H1 (cell line): Measurements from ENCODE around the gene ATM. TPM values are rescaled to one million over a fixed set of nuclear protein-coding genes. Genes with fewer than 3 reads are reported as not detected.

Source experiments
- CTCF ChIA-PET: fragments of 300-600 bp; sonication (Branson Sonifier 250); formaldehyde crosslinking; loops from one replicate; lab custom pipeline; 2021; ENCODE audit not compliant: partially characterized antibody; lab: Charles Lee
- POLR2A ChIA-PET: fragments of 300-600 bp; sonication (Branson Sonifier 250); formaldehyde crosslinking; loops from one replicate; lab custom pipeline; 2021; ENCODE audit warnings: inconsistent platforms; ENCODE audit not compliant: partially characterized antibody; lab: Charles Lee
- DNase-seq, 2 experiments: peaks; one replicate each; pipeline versions ENCODE4 v3.0.0 to v3.0.0-alpha.2; 2010 to 2022; ENCODE audit warnings: low spot score in 2 of 2, low read depth in 1 of 2, mixed read lengths in 1 of 2
- FAIRE-seq: peaks from 2 replicates; lab custom pipeline; 2011; peaks lifted over from hg19 to GRCh38; lab: Jason Lieb, UNC
- H2AFZ ChIP-seq: 2 replicates; pipeline ENCODE4 v1.8.1; 2012; ENCODE audit warnings: low read length, inconsistent platforms
- H2AK5ac ChIP-seq: 2 replicates; pipeline ENCODE4 v1.6.1; 2013; ENCODE audit warnings: low read depth, low read length
- H2BK120ac ChIP-seq: replicated peaks from 2 replicates; pipeline ENCODE3; 2013; ENCODE audit warnings: low read depth, low read length, inconsistent platforms
- H2BK12ac ChIP-seq: 2 replicates; pipeline ENCODE4 v1.6.1; 2013; ENCODE audit warnings: low read depth, low read length
- H2BK15ac ChIP-seq: 2 replicates; pipeline ENCODE4 v1.6.1; 2013; ENCODE audit warnings: low read length
- H2BK20ac ChIP-seq: 2 replicates; pipeline ENCODE4 v1.6.1; 2013; ENCODE audit warnings: low read length
- H2BK5ac ChIP-seq: 2 replicates; pipeline ENCODE4 v1.6.1; 2013; ENCODE audit warnings: low read depth, low read length
- H3K14ac ChIP-seq: 2 replicates; pipeline ENCODE4 v1.6.1; 2013; ENCODE audit warnings: inconsistent platforms; ENCODE audit not compliant: insufficient read length
- H3K18ac ChIP-seq: 2 replicates; pipeline ENCODE4 v1.6.1; 2013; ENCODE audit warnings: low read length; ENCODE audit errors: extremely low read depth
- H3K23ac ChIP-seq: 2 replicates; pipeline ENCODE4 v1.6.1; 2013; ENCODE audit warnings: inconsistent platforms; ENCODE audit not compliant: insufficient read length
- H3K23me2 ChIP-seq: 2 replicates; pipeline ENCODE4 v1.6.1; 2013; ENCODE audit warnings: low read depth, low read length
- H3K27ac ChIP-seq: 2 replicates; pipeline ENCODE4 v1.6.1; 2011; ENCODE audit warnings: low read depth, low read length, inconsistent platforms
- H3K27me3 ChIP-seq, 4 experiments: replicated peaks in 1 of 4; 1 replicate in 1 of 4; 2 replicates in 3 of 4; pipeline versions ENCODE4 v1.6.1 to v1.8.1; 2011 to 2013; ENCODE audit warnings: low read length in 3 of 4, mild to moderate bottlenecking in 3 of 4, inconsistent platforms in 2 of 4, mixed read lengths in 2 of 4, moderate library complexity in 1 of 4; ENCODE audit not compliant: control insufficient read depth in 3 of 4, insufficient read depth in 3 of 4; ENCODE audit errors: extremely low read depth in 1 of 4
- H3K36me3 ChIP-seq, 4 experiments: 2 replicates each; pipeline versions ENCODE4 v1.6.1 to v1.8.1; 2011 to 2013; ENCODE audit warnings: mild to moderate bottlenecking in 4 of 4, low read length in 3 of 4, moderate library complexity in 2 of 4, control low read depth in 1 of 4, inconsistent platforms in 1 of 4; ENCODE audit not compliant: insufficient read depth in 4 of 4, control insufficient read depth in 2 of 4
- H3K4ac ChIP-seq: replicated peaks from 2 replicates; pipeline ENCODE3; 2013; ENCODE audit warnings: low read length, low read depth, mixed read lengths, inconsistent platforms; ENCODE audit not compliant: insufficient read length
- H3K4me1 ChIP-seq, 4 experiments: replicated peaks in 1 of 4; 1 replicate in 1 of 4; 2 replicates in 3 of 4; pipeline versions ENCODE4 v1.6.1 to v1.8.1; 2011 to 2013; ENCODE audit warnings: low read length in 3 of 4, inconsistent platforms in 2 of 4, mixed read lengths in 1 of 4; ENCODE audit not compliant: insufficient read depth in 4 of 4, control insufficient read depth in 3 of 4
- H3K4me2 ChIP-seq, 2 experiments: 2 replicates each; pipeline versions ENCODE4 v1.6.1 to v1.8.1; 2011 to 2013; ENCODE audit warnings: low read depth in 2 of 2, low read length in 2 of 2, control low read depth in 1 of 2, inconsistent platforms in 1 of 2, mild to moderate bottlenecking in 1 of 2; ENCODE audit not compliant: insufficient read depth in 1 of 2
- H3K4me3 ChIP-seq, 4 experiments: fragments of 200-600, 300-600 bp in 1 of 4; sonication (generic), shearing (Covaris generic), sonication (Bioruptor Twin) in 1 of 4; 2 replicates each; pipeline versions ENCODE4 v1.5.1 to v1.8.1; 2011 to 2016; ENCODE audit warnings: low read length in 4 of 4, low read depth in 3 of 4, control low read depth in 2 of 4, inconsistent platforms in 2 of 4, mild to moderate bottlenecking in 2 of 4, mixed read lengths in 1 of 4, moderate library complexity in 1 of 4; ENCODE audit not compliant: insufficient read depth in 2 of 4; ENCODE audit errors: extremely low read depth in 1 of 4
- H3K56ac ChIP-seq: replicated peaks from 2 replicates; pipeline ENCODE3; 2013; ENCODE audit warnings: low read depth, mild to moderate bottlenecking, mixed read lengths, low read length, inconsistent platforms; ENCODE audit not compliant: insufficient read length
- H3K79me1 ChIP-seq: 2 replicates; pipeline ENCODE4 v1.6.1; 2013; ENCODE audit warnings: low read depth, low read length, control low read depth
- H3K79me2 ChIP-seq, 2 experiments: 2 replicates each; pipeline versions ENCODE4 v1.6.1 to v1.8.1; 2012 to 2013; ENCODE audit warnings: low read length in 2 of 2, mild to moderate bottlenecking in 2 of 2, inconsistent platforms in 1 of 2; ENCODE audit not compliant: insufficient read depth in 2 of 2, control insufficient read depth in 1 of 2
- H3K9ac ChIP-seq, 4 experiments: replicated peaks in 1 of 4; 1 replicate in 1 of 4; 2 replicates in 3 of 4; pipeline versions ENCODE4 v1.6.1 to v1.8.1; 2011 to 2013; ENCODE audit warnings: low read depth in 3 of 4, low read length in 3 of 4, control low read depth in 2 of 4, mild to moderate bottlenecking in 2 of 4, moderate library complexity in 2 of 4, inconsistent platforms in 1 of 4; ENCODE audit errors: extremely low read depth in 1 of 4
- H3K9me3 ChIP-seq, 2 experiments: 2 replicates each; pipeline versions ENCODE4 v1.6.1 to v1.8.1; 2012 to 2013; ENCODE audit warnings: mild to moderate bottlenecking in 2 of 2, moderate library complexity in 2 of 2, control low read depth in 1 of 2, inconsistent platforms in 1 of 2, low read depth in 1 of 2, low read length in 1 of 2, mixed read lengths in 1 of 2; ENCODE audit not compliant: insufficient read depth in 2 of 2
- H4K20me1 ChIP-seq, 2 experiments: replicated peaks in 1 of 2; 2 replicates each; pipeline versions ENCODE3 to v1.8.1; 2011 to 2013; ENCODE audit warnings: inconsistent platforms in 2 of 2, low read length in 2 of 2, mild to moderate bottlenecking in 1 of 2; ENCODE audit not compliant: insufficient read depth in 2 of 2, control insufficient read depth in 1 of 2
- H4K5ac ChIP-seq: 2 replicates; pipeline ENCODE4 v1.6.1; 2013; ENCODE audit warnings: low read length, low read depth, mixed read lengths, inconsistent platforms; ENCODE audit not compliant: insufficient read length
- H4K8ac ChIP-seq: 2 replicates; pipeline ENCODE4 v1.8.0; 2013; ENCODE audit warnings: mild to moderate bottlenecking, moderate library complexity, low read length, inconsistent platforms; ENCODE audit not compliant: insufficient read depth; ENCODE audit errors: extremely low read depth
- H4K91ac ChIP-seq: replicated peaks from 2 replicates; pipeline ENCODE3; 2013; ENCODE audit warnings: low read length, mixed read lengths, inconsistent platforms; ENCODE audit not compliant: insufficient read length
- CEBPB ChIP-seq: IDR thresholded peaks from 2 replicates; pipeline ENCODE4 v1.6.1; 2012; ENCODE audit warnings: low read depth, low read length
- CREB1 ChIP-seq: IDR thresholded peaks from 2 replicates; pipeline ENCODE4 v1.6.1; 2012; ENCODE audit warnings: inconsistent platforms
- CTCF ChIP-seq, 3 experiments: IDR thresholded peaks; 1 replicate in 2 of 3; 2 replicates in 1 of 3; pipeline versions ENCODE4 v1.5.1 to v1.6.1; 2011; ENCODE audit warnings: low read length in 3 of 3, mild to moderate bottlenecking in 3 of 3, inconsistent platforms in 2 of 3, low read depth in 1 of 3, moderate library complexity in 1 of 3; ENCODE audit not compliant: insufficient read depth in 1 of 3; ENCODE audit errors: control extremely low read depth in 1 of 3
- JUN ChIP-seq: IDR thresholded peaks from 2 replicates; pipeline ENCODE4 v1.6.1; 2011; ENCODE audit warnings: low read depth, mild to moderate bottlenecking, improper control_type of control experiment, low read length
- JUND ChIP-seq: IDR thresholded peaks from 2 replicates; pipeline ENCODE4 v1.6.1; 2011; ENCODE audit warnings: mild to moderate bottlenecking, improper control_type of control experiment, low read length
- KDM4A ChIP-seq: IDR thresholded peaks from one replicate; pipeline ENCODE4 v1.7.1; 2012; ENCODE audit warnings: low read depth, mild to moderate bottlenecking, moderate library complexity, low read length, inconsistent platforms; ENCODE audit not compliant: severe bottlenecking
- POLR2A ChIP-seq, 2 experiments: IDR thresholded peaks; 1 replicate in 1 of 2; 2 replicates in 1 of 2; pipeline ENCODE4 v1.6.1; 2011; ENCODE audit warnings: low read depth in 2 of 2, low read length in 2 of 2, mild to moderate bottlenecking in 2 of 2; ENCODE audit errors: control extremely low read depth in 1 of 2
- POU5F1 ChIP-seq: IDR thresholded peaks from 2 replicates; pipeline ENCODE4 v1.6.1; 2011; ENCODE audit warnings: low read depth, mild to moderate bottlenecking, low read length, moderate library complexity
- SP2 ChIP-seq: IDR thresholded peaks from 2 replicates; pipeline ENCODE4 v1.6.1; 2012; ENCODE audit warnings: mild to moderate bottlenecking, low read length, inconsistent platforms
- TCF12 ChIP-seq: IDR thresholded peaks from 2 replicates; pipeline ENCODE4 v1.6.1; 2011; ENCODE audit warnings: low read depth, mild to moderate bottlenecking, low read length
- YY1 ChIP-seq: IDR thresholded peaks from 2 replicates; pipeline ENCODE4 v1.6.1; 2011; ENCODE audit warnings: low read depth, mild to moderate bottlenecking, low read length
- polyA plus RNA-seq, 7 experiments: library from polyadenylated mRNA; depleted of rRNA in 3 of 7; stranded (reverse) in 5 of 7; unstranded in 2 of 7; fragments of >200 nt in 5 of 7; fragments of 200-250 nt in 2 of 7; gene quantifications; 1 replicate in 5 of 7; 2 replicates in 1 of 7; 4 replicates in 1 of 7; pipeline versions ENCODE4 v1.2.1 to v1.2.3, GENCODE V29; 2011 to 2013; ENCODE audit warnings: missing spikeins in 2 of 7, mixed read lengths in 2 of 7
- total RNA-seq: library from RNA; stranded (reverse); fragmentation: NEBNext Ultra II Directional; extraction: Animal tissue kit (Norgen Biotek cat#: 25700); gene quantifications from 2 replicates; pipeline ENCODE4 v1.2.1, GENCODE V29; 2021

Gene ATM
- total and polyA plus RNA-seq, 2 of the 8 experiments (the other 6 are each of a cell fraction or from before 2014, with no cell fraction given) = 14.9 to 55.4 TPM

- H3K4ac ChIP-seq = no peak overlapping the region
Measured at GRCh38 chr11:108414958-108415357, 192.1 kb downstream of the ATM start.

More at GRCh38 chr11:108414958-108415357, 192.1 kb downstream of the ATM start:
- Histone ChIP-seq H3K23ac (no peak overlapping the region), H2BK5ac (no peak overlapping the region), H3K27me3 (no peaks in the 10 kb centered on the region), H3K4me1 (no peaks in the 10 kb centered on the region), H3K23me2 (no peaks in the 10 kb centered on the region), H2AK5ac (no peak overlapping the region), H3K36me3 (no peaks in the 10 kb centered on the region; a peak in 1 of 8 replicates), H3K56ac (no peak overlapping the region), H4K5ac (no peak overlapping the region), H3K9me3 (peaks cover 0 to 4% of the 10 kb centered on the region in 2 experiments; a peak in 1 of 4 replicates), H3K14ac (no peak overlapping the region), H2BK15ac (no peak overlapping the region), H3K79me1 (no peaks in the 10 kb centered on the region), H2AFZ (no peak overlapping the region), H4K20me1 (no peaks in the 10 kb centered on the region), H2BK120ac (no peak overlapping the region), H3K79me2 (no peaks in the 10 kb centered on the region), H4K91ac (no peak overlapping the region), H3K9ac (no peak overlapping the region), H3K4me2 (no peak overlapping the region), H4K8ac (no peak overlapping the region), H2BK12ac (no peak overlapping the region), H3K27ac (no peak overlapping the region), H3K4me3 (no peak overlapping the region), H2BK20ac (no peak overlapping the region), H3K18ac (no peak overlapping the region)
- no peak for FAIRE-seq
- no peak for TF ChIP-seq KDM4A
- TF ChIP-seq YY1 = no peak
- no peak for TF ChIP-seq CTCF (IDR thresholded peaks at IDR 0.05; ENCODE audit: control extremely low read depth in 1 of 3, insufficient read depth in 1 of 3, low read depth in 1 of 3, low read length in 3 of 3)
- no peak for TF ChIP-seq POU5F1
- no peak for TF ChIP-seq JUND
- no peak for TF ChIP-seq CREB1
- TF ChIP-seq CEBPB = no peak
- TF ChIP-seq SP2 = no peak
- no peak for TF ChIP-seq POLR2A (IDR thresholded peaks at IDR 0.05; ENCODE audit: control extremely low read depth in 1 of 2, low read depth in 2 of 2, low read length in 2 of 2)
- TF ChIP-seq JUN = no peak
- no peak for TF ChIP-seq TCF12
- CTCF ChIA-PET = no interaction called here
- DNase-seq = no peak
- POLR2A ChIA-PET = no interaction called here
